Fibroblast of mammary gland (primary cell): ENCODE results near the gene TUB.
A peak's percentile ranks its signal among the peaks of the same experiment; 100 is the strongest.

Experiments used
- DNase-seq: peaks from one replicate; pipeline ENCODE4 v3.0.0-alpha.2; 2010; ENCODE audit warnings: low read depth
- H3K4me3 ChIP-seq: 2 replicates; pipeline ENCODE4 v1.5.1; 2011; ENCODE audit warnings: low read depth, mild to moderate bottlenecking, low read length, moderate library complexity; ENCODE audit not compliant: control insufficient read depth
- TF ChIP-seq, protein P1 (sequence below): conservative IDR thresholded peaks from 2 replicates; pipeline ENCODE4 v1.5.1; 2011; ENCODE audit warnings: low read depth, low read length, inconsistent platforms; ENCODE audit not compliant: control insufficient read depth, insufficient read depth

Gene TUB

DNA sequence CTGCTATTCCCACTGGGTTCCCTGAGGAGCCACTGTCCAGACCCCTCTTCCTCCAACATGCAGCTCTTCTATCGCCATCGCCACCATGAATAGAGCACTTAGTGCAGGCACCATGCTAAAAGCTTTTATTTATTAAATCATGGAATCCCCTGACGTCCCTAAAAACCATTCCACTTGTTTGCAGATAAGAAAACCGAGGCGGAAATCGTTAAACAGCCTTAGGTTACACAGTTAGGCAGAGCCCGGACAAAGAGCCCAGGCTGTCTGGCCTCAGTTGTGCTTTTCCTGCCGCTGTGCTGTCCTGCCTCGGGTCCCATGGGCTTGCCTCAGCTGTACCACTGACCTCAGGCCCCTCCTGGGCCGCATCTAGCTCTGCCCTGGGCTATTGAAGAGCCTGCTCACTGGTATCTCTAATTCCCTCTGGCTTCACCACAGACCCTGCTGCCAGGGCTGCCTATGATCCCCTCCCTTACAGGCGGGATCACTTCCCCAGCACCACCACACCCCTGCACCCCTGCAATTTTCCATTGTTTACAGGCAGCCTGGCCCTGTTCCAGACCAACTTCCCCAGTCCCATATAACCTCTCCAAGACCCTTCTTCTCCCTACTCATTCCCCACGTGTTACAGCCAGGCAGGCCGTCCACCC is 13.0 kb upstream of the TUB start:
- DNase-seq: no peak

DNA sequence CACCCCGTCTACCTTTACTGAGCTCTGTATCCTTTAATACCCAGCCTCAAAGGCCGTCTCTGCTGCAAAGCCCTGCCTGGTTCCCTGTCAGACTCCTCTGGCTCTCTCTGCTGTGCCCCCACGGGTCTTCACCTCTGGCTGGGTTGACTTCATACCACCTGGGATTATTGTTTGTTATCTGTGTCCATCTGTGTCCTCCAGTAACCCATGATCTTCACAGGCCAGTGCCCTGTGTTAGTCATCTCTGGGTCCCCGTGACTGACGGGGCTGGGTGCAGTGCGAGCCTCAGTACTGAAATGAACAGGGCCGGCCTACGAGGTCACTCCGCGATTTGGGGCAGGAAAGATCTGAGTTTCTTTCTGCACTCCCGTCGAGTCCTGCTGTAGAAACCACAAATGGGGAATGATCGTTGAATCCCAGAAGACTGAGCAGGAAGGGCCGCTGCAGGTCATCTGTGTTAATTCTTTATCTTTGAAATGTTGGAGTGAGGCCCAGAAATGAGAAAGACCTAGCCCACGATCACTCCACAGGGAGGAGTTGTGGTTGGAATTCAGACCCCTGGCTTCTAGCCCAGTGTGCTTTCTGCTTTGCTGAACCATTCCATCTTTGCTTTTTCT is 12.3 kb upstream of the TUB start:
- TF ChIP-seq, protein P1, sequence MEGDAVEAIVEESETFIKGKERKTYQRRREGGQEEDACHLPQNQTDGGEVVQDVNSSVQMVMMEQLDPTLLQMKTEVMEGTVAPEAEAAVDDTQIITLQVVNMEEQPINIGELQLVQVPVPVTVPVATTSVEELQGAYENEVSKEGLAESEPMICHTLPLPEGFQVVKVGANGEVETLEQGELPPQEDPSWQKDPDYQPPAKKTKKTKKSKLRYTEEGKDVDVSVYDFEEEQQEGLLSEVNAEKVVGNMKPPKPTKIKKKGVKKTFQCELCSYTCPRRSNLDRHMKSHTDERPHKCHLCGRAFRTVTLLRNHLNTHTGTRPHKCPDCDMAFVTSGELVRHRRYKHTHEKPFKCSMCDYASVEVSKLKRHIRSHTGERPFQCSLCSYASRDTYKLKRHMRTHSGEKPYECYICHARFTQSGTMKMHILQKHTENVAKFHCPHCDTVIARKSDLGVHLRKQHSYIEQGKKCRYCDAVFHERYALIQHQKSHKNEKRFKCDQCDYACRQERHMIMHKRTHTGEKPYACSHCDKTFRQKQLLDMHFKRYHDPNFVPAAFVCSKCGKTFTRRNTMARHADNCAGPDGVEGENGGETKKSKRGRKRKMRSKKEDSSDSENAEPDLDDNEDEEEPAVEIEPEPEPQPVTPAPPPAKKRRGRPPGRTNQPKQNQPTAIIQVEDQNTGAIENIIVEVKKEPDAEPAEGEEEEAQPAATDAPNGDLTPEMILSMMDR: no peak
- peak; percentile 91 for DNase-seq
- peak overlapping the region; percentile 10 for H3K4me3 ChIP-seq

More for the DNA sequence above, 13.0 kb upstream of the TUB start:
- TF ChIP-seq, protein P1: no peak
- H3K4me3 ChIP-seq: no peak overlapping the region

DNA sequence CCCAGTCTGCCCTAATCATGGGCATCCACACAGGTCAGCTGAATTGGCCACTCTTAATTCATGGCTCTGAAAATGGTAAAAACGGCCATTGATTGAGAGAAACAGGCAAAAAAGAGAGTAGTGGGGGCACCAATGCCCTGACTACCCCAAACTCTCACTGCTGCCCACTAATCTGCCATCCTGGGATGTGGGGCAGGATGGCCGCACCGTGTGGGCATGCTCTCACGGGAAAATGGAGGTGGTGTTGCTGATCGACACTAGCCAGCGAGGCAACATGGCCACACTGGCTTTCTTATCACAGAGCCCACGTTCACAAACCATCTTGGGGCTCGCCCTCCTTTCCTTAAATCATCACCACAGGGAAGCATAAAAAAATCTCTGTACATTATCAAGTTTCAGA is 11.2 kb upstream of the TUB start:
- TF ChIP-seq, protein P1: no peak
- H3K4me3 ChIP-seq: no peak overlapping the region
- no peak for DNase-seq

DNA sequence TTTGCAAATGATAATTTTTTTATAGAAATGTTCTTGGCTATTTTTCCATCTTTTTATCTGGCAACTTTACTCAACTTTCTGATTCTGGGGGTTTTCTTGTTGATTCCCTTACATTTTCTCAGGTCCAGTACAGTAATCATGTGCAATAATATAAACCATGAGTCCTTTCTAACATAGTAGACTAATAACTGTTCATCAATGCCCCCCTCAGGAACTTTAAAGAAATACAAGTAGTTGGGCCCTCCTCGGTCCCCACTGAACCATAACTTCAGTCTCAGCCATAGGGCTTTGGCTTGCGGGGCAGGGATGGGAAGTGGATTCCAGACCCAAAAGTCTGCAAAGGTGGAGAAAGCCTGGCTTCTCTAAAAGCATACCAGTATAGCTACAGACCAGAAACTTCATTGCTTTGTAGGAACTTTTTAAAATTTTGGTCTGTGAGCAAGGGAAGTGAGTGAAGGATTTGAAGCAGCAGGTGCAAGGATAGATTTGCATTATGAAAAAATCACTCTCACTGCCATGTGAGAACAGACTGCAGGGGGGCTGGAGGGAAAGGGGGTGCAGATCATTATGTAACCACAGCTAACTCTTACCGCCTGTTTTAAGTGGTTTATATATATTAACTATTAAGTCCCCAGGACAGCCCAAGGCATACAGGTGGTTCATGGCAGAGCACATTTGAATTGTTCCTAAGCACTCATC is 10.4 kb upstream of the TUB start:
- no peak overlapping the region for H3K4me3 ChIP-seq
- peak; percentile 69 for DNase-seq
- TF ChIP-seq, protein P1: peak; percentile 51

DNA sequence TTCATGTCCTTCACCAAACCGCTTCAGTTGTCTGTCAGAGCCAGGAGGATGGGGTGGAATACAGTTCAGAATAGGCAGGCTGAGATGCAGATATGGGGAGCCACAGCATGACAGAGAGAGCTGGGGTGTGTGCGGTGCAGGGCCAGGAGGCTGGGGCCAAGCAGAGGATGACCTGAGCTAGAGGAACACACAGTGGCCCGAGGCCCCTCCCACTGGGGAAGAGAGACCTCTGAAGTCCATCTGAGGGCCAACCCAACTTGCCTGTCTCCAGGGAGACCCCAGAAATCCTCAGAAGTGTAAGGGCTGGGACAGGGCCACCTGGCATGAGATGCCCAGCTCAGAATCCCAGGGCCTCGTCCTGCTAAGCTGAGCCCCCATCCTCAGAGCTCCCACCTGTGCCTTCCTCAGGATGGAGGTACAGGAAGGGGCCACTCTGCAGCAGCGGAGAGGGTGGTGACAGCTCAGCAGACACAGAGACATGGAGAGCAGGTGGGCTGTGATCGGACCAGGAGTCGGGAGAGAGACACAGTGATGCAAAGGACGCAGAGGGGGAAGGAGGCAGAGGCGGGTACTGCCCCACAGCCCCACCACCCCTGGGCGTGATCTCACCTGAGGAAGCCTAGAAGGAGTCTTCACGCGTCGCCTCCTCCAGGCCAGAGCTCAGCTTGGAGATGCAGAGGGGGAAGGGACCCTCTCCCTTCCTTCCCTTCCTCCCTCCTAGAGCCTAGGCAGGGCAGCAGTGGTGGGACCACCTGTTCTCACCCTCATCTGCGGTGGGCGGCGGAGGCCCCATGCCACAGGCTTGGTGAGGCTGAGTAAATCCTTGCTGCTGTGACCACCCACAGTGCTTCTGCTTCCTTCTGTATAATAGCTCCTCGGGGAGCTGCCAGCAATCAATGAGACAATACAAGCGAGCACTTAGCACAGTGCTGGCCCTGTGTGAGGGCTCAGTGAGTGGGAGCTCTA is 9.1 kb upstream of the TUB start:
- no peak for DNase-seq
- H3K4me3 ChIP-seq: no peak overlapping the region
- TF ChIP-seq, protein P1: no peak

DNA sequence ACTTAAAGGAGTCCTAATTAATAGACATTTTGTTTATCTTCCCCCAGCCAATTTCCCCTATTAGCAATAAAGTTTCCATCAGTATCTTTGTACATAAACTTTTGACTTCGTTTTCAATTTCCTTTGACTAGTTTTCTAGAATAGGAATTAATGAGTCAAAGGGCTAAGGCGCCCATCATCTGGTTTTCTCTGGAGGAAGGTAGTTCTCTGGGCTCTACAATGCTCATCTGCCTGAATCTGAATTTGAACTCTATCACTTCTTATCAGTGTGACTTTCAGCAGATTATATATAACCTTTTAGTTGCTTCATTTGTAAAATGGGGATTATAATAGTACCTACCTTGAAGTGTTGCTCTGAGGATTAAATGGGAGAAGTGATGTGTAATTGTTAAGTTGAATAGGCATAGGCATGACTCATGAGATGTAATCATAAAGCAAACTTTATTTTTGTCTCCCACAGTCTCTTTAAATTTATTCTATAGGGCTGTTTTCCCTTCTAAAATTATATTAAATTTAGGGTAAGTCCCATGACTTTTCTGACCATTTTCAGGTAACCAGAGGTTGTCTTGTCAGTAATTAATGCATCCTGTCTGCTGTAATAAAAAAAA is 5.8 kb upstream of the TUB start:
- no peak for DNase-seq
- TF ChIP-seq, protein P1: no peak
- H3K4me3 ChIP-seq: no peak overlapping the region
